ENCODE data around the gene APP. TPM values are rescaled to one million over a fixed set of nuclear protein-coding genes. Genes with fewer than 3 reads are reported as not detected.

Gene APP
- total RNA-seq, 2 donors from 2014 or later: 460 to 557 TPM

GRCh38 chr21:25908495-25908894 is 262.1 kb downstream of the APP start:
- TF ChIP-seq, protein P1, sequence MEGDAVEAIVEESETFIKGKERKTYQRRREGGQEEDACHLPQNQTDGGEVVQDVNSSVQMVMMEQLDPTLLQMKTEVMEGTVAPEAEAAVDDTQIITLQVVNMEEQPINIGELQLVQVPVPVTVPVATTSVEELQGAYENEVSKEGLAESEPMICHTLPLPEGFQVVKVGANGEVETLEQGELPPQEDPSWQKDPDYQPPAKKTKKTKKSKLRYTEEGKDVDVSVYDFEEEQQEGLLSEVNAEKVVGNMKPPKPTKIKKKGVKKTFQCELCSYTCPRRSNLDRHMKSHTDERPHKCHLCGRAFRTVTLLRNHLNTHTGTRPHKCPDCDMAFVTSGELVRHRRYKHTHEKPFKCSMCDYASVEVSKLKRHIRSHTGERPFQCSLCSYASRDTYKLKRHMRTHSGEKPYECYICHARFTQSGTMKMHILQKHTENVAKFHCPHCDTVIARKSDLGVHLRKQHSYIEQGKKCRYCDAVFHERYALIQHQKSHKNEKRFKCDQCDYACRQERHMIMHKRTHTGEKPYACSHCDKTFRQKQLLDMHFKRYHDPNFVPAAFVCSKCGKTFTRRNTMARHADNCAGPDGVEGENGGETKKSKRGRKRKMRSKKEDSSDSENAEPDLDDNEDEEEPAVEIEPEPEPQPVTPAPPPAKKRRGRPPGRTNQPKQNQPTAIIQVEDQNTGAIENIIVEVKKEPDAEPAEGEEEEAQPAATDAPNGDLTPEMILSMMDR (conservative IDR thresholded peaks at IDR 0.05): no peak
- Mint-ChIP-seq H3K9me3 (no peaks in the 10 kb centered on the region), H3K27ac (no peak overlapping the region), H3K36me3 (ENCODE audit: low read depth) (peaks cover 60% of the 10 kb centered on the region), H3K27me3 (ENCODE audit: insufficient read depth) (no peaks in the 10 kb centered on the region), H3K4me1 (peaks cover 7% of the 10 kb centered on the region), H3K4me3 (no peak overlapping the region)
- peaks cover 76% of the 10 kb centered on the region for H3K36me3 ChIP-seq (ENCODE audit: control insufficient read depth, insufficient read depth, low read length)
- no peak for DNase-seq
- H3K4me1 ChIP-seq (ENCODE audit: control insufficient read depth, insufficient read depth, low read length): peaks cover 7% of the 10 kb centered on the region
- no peak overlapping the region for H3K9ac ChIP-seq (ENCODE audit: extremely low read depth, low read length, poor library complexity, severe bottlenecking)
- 92 to 100% methylated on average over 2 to 4 of the region's 5 CpGs for WGBS, 2 experiments (ENCODE audit: insufficient coverage in 1 of 2, insufficient read length in 1 of 2)
- H3K4me3 ChIP-seq (ENCODE audit: low read length): no peak overlapping the region
- H3K27ac ChIP-seq (ENCODE audit: low read depth, low read length): no peak overlapping the region
- H3K27me3 ChIP-seq (ENCODE audit: control insufficient read depth, insufficient read depth, low read length, poor library complexity, severe bottlenecking): no peaks in the 10 kb centered on the region
- no peaks in the 10 kb centered on the region for H3K9me3 ChIP-seq (ENCODE audit: control insufficient read depth, low read length)

DNA sequence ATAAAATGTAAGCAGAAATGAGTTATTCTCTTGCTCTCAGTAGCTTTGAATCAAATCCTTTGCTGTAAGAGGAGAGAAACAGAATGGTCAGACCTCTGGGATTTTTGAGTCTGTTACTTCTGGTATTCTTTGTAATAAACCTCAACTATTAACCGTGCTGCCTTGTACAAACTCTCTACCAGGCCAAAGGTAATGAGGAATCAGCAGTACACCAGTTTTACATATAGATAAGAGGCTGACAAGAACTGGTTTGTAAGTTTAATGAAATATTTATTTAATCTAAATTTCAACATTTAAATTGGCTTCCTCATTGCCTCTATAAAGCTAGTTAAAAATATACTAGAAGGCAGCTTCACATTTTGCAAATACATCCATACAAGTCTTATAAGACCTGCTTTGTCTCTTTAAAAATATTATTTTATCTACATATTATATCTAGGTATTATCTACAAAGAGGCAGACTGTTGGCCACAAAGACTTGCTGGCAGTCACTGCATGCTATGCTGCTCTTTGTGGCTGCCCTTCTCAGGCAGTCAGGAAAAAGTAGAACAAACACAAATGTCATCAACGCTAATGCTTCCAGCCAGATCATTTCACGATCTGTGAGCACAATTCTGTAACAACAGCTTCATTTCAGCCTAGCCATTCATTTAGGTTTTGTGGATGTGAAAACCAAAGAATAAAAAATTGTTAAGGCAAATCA is 262.8 kb downstream of the APP start:
- Histone ChIP-seq H3K4me3 (ENCODE audit: low read length) (no peak overlapping the region), H3K36me3 (ENCODE audit: control insufficient read depth, insufficient read depth, low read length) (peaks cover 76% of the 10 kb centered on the region), H3K4me1 (ENCODE audit: control insufficient read depth, insufficient read depth, low read length) (peaks cover 7% of the 10 kb centered on the region), H3K27me3 (ENCODE audit: control insufficient read depth, insufficient read depth, low read length, poor library complexity, severe bottlenecking) (no peaks in the 10 kb centered on the region), H3K27ac (ENCODE audit: low read depth, low read length) (no peak overlapping the region), H3K9me3 (ENCODE audit: control insufficient read depth, low read length) (no peaks in the 10 kb centered on the region), H3K9ac (ENCODE audit: extremely low read depth, low read length, poor library complexity, severe bottlenecking) (no peak overlapping the region)
- peaks cover 7% of the 10 kb centered on the region for H3K4me1 Mint-ChIP-seq
- no peak for DNase-seq
- H3K4me3 Mint-ChIP-seq: no peak overlapping the region
- no peaks in the 10 kb centered on the region for H3K9me3 Mint-ChIP-seq
- WGBS, 2 experiments (ENCODE audit: insufficient coverage in 1 of 2, insufficient read length in 1 of 2): 93 to 100% methylated on average over 2 of the region's 3 CpGs
- H3K27ac Mint-ChIP-seq: no peak overlapping the region
- H3K27me3 Mint-ChIP-seq (ENCODE audit: insufficient read depth): no peaks in the 10 kb centered on the region
- peaks cover 63% of the 10 kb centered on the region for H3K36me3 Mint-ChIP-seq (ENCODE audit: low read depth)
- TF ChIP-seq, protein P1 (conservative IDR thresholded peaks at IDR 0.05): no peak

DNA sequence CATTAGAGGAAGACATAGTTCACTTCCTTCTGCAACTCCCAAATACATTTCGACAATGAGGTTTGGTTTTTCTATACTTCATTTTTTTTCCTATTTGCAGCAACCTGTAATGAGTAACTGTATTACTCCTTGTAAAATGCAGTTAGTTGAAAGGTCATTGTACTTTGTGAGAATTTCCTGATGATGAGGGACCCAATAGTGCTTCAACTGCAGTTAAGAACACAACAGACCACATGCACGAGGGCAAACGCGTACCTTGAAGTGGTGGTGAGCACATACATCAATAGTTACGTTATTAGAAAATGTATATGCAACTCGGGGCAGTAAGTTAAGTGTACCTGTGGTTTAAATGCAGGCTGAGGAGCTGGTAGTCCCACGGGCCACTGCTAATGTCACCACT is 264.0 kb downstream of the APP start:
- no peak overlapping the region for H3K9ac ChIP-seq (ENCODE audit: extremely low read depth, low read length, poor library complexity, severe bottlenecking)
- H3K9me3 Mint-ChIP-seq: no peaks in the 10 kb centered on the region
- 92 to 95% methylated on average over 6 to 7 of the region's 7 CpGs for WGBS, 2 experiments (ENCODE audit: insufficient coverage in 1 of 2, insufficient read length in 1 of 2)
- H3K36me3 Mint-ChIP-seq (ENCODE audit: low read depth): peaks cover 63% of the 10 kb centered on the region
- no peak overlapping the region for H3K27ac ChIP-seq (ENCODE audit: low read depth, low read length)
- no peak overlapping the region for H3K4me3 ChIP-seq (ENCODE audit: low read length)
- no peaks in the 10 kb centered on the region for H3K27me3 ChIP-seq (ENCODE audit: control insufficient read depth, insufficient read depth, low read length, poor library complexity, severe bottlenecking)
- H3K9me3 ChIP-seq (ENCODE audit: control insufficient read depth, low read length): no peaks in the 10 kb centered on the region
- no peak for DNase-seq
- TF ChIP-seq, protein P1 (conservative IDR thresholded peaks at IDR 0.05): no peak
- H3K36me3 ChIP-seq (ENCODE audit: control insufficient read depth, insufficient read depth, low read length): peaks cover 76% of the 10 kb centered on the region
- H3K27me3 Mint-ChIP-seq (ENCODE audit: insufficient read depth): no peaks in the 10 kb centered on the region
- no peak overlapping the region for H3K27ac Mint-ChIP-seq
- H3K4me3 Mint-ChIP-seq: no peak overlapping the region
- H3K4me1 Mint-ChIP-seq: peaks cover 7% of the 10 kb centered on the region
- H3K4me1 ChIP-seq (ENCODE audit: control insufficient read depth, insufficient read depth, low read length): peaks cover 7% of the 10 kb centered on the region

Measured in endodermal cell (in vitro differentiated cells).